Measurements from ENCODE around the gene REX1BD. TPM values are rescaled to one million over a fixed set of nuclear protein-coding genes. Genes with fewer than 3 reads are reported as not detected.
A peak's percentile ranks its signal among the peaks of the same experiment; 100 is the strongest.
"Not testable (repeated sequence)": the region's sequence is repeated elsewhere in the genome, so short reads cannot be mapped to it uniquely, and the experiment has no call there.

The REX1BD gene
- total RNA-seq, 1 donor from 2014 or later, result 59.4 TPM

DNA sequence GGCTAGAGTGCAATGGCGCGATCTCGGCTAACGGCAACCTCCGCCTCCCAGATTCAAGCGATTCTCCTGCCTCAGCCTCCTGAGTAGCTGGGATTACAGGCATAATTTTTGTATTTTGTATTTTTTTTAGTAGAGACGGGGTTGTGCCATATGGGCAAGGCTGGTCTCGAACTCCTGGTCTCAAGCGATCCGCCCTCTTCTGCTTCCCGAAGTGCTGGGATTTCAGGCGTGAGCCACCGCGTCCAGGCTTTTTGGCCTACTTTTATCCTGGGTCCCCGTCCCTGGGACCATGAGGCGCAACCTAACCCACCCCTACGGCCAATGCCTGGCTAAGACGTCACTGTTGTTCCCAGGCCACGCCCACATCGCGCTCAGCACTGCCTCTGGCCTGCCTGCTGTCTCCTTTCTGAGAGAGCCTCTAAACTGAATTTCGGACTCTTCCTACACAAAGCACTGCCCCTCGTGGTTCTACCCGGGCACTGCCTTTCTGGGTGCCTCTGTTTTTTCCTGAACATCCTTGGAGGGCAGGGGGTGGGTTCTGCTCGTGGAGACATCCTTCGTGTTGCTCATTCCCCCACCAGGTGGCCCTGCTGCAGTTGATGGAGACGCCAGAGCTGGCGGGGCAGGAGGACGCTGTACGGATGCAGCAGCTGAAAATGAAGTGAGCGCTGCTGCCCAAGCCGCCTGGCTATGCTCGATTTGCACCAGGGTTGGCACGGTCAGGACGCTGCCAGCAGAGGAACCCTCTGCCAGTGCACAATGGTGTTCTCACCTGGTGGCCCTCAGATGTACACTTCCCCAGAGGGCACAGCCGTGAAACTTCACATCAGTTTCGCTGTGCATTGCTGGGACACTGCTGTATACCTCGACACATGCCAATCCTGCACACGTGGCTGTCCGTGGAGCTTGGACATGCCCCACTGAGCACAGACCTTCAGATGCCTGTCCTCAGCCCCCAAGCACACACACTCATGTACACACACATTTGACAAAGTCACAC is 2.0 kb downstream of the REX1BD start:
- Mint-ChIP-seq H3K36me3 (ENCODE audit: unreplicated experiment) (peaks cover 1% of the 10 kb centered on the region), H3K4me1 (ENCODE audit: unreplicated experiment) (peaks cover 23% of the 10 kb centered on the region), H3K9me3 (ENCODE audit: unreplicated experiment) (no peaks in the 10 kb centered on the region), H3K27ac (ENCODE audit: unreplicated experiment) (peak overlapping the region; percentile 74), H3K4me3 (ENCODE audit: unreplicated experiment) (peak overlapping the region; percentile 79), H3K27me3 (ENCODE audit: unreplicated experiment) (no peaks in the 10 kb centered on the region)
- peak; percentile 91 for DNase-seq (ENCODE audit: extremely low spot score, unreplicated experiment)
- TF ChIP-seq, protein P1, sequence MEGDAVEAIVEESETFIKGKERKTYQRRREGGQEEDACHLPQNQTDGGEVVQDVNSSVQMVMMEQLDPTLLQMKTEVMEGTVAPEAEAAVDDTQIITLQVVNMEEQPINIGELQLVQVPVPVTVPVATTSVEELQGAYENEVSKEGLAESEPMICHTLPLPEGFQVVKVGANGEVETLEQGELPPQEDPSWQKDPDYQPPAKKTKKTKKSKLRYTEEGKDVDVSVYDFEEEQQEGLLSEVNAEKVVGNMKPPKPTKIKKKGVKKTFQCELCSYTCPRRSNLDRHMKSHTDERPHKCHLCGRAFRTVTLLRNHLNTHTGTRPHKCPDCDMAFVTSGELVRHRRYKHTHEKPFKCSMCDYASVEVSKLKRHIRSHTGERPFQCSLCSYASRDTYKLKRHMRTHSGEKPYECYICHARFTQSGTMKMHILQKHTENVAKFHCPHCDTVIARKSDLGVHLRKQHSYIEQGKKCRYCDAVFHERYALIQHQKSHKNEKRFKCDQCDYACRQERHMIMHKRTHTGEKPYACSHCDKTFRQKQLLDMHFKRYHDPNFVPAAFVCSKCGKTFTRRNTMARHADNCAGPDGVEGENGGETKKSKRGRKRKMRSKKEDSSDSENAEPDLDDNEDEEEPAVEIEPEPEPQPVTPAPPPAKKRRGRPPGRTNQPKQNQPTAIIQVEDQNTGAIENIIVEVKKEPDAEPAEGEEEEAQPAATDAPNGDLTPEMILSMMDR (IDR thresholded peaks at IDR 0.05), result peak; percentile 58

DNA sequence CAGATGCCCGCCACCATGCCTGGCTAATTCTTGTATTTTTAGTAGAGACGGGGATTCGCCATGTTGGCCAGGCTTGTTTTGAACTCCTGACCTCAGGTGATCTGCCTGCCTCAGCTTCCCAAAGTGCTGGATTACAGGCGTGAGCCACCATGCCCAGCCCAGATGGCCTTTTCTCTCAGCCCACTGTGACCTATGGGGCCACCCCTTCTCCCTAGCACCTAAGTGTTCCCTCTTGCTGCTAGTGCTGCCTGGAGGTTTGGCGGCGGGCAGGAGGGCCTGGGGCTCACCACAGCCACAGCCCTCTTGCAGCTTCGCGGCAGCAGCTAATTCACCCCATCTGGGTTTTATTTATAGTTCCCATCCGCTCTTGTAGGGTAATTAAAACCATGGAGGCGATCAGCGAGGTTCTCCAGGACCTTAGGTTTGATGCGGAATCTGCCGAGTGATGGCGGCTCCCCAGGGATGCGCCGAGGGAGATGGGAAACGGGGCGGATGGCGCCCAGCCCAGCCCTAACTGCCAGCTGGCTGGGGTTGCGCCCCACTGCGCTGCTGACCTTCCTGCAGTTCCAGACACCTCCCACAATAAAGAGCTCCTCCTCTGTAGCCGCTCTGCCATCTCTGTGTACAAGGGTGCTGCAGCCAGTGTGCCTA is 3.3 kb downstream of the REX1BD start:
- H3K36me3 Mint-ChIP-seq (ENCODE audit: unreplicated experiment), result peaks cover 1% of the 10 kb centered on the region
- H3K4me1 Mint-ChIP-seq (ENCODE audit: unreplicated experiment), result peaks cover 25% of the 10 kb centered on the region
- no peak overlapping the region for H3K4me3 Mint-ChIP-seq (ENCODE audit: unreplicated experiment)
- TF ChIP-seq, protein P1 (IDR thresholded peaks at IDR 0.05), result no peak
- H3K9me3 Mint-ChIP-seq (ENCODE audit: unreplicated experiment), result no peaks in the 10 kb centered on the region
- no peak overlapping the region for H3K27ac Mint-ChIP-seq (ENCODE audit: unreplicated experiment)
- DNase-seq (ENCODE audit: extremely low spot score, unreplicated experiment), result no peak
- H3K27me3 Mint-ChIP-seq (ENCODE audit: unreplicated experiment), result no peaks in the 10 kb centered on the region

DNA sequence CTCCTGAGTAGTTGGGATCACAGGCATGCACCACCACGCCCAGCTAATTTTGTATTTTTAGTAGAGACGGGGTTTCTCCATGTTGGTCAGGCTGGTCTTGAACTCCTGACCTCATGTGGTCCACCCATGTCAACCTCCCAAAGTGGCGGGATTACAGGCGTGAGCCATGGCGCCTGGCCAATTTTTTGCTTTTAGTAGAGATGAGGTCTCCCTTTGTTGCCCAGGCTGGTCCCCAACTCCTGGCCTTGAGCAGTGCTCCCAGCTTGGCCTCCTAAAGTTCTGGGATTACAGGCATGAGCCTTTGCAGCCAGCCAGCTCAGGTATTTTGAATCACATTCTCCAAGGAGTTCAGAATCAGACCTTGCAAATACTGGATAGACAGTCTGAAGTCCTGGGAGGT is 4.1 kb downstream of the REX1BD start:
- DNase-seq (ENCODE audit: extremely low spot score, unreplicated experiment); H3K4me3 Mint-ChIP-seq (ENCODE audit: unreplicated experiment); H3K27me3 Mint-ChIP-seq (ENCODE audit: unreplicated experiment); H3K9me3 Mint-ChIP-seq (ENCODE audit: unreplicated experiment); H3K36me3 Mint-ChIP-seq (ENCODE audit: unreplicated experiment); H3K27ac Mint-ChIP-seq (ENCODE audit: unreplicated experiment): not testable (repeated sequence)
- peaks cover 25% of the 10 kb centered on the region for H3K4me1 Mint-ChIP-seq (ENCODE audit: unreplicated experiment)

DNA sequence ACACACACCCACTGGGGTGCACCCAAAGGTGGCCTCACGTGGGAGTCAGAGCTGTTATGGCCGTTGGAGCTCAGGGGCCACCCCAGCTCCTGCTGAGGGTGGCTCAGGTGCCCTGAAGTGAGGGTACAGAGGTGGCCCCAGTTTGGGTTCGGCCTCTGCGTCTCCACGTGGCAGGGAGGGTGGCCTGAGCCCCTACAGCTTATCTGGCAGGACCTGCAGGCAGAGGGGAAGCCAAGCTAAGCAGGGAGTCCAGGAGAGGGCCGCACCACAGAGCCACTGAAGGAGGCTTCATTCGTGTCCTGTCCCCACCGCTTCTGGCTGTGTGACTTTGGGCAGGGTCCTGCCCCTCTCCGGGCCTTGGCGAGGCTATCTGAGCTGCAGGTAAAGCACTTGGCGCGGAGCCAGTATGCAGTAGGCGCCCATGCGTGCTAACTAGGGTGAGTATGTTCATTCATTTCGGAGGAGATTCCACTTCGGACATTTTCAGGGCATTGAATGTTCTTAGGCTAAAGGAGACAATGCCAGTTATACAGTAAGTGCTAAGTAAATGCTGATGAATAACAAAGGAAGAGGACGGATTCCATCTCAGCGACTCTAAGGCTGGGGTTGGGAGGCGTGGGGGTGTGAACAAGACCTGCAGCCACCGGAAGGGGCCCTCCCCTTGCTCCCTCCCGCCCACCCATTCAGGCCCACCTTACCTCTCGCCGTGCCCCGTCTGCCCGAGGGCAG is 4.9 kb downstream of the REX1BD start:
- H3K4me1 Mint-ChIP-seq (ENCODE audit: unreplicated experiment), result peaks cover 21% of the 10 kb centered on the region
- peaks cover 1% of the 10 kb centered on the region for H3K36me3 Mint-ChIP-seq (ENCODE audit: unreplicated experiment)
- DNase-seq (ENCODE audit: extremely low spot score, unreplicated experiment), result no peak
- no peaks in the 10 kb centered on the region for H3K27me3 Mint-ChIP-seq (ENCODE audit: unreplicated experiment)
- no peak overlapping the region for H3K4me3 Mint-ChIP-seq (ENCODE audit: unreplicated experiment)
- TF ChIP-seq, protein P1 (IDR thresholded peaks at IDR 0.05), result no peak
- no peaks in the 10 kb centered on the region for H3K9me3 Mint-ChIP-seq (ENCODE audit: unreplicated experiment)
- no peak overlapping the region for H3K27ac Mint-ChIP-seq (ENCODE audit: unreplicated experiment)

DNA sequence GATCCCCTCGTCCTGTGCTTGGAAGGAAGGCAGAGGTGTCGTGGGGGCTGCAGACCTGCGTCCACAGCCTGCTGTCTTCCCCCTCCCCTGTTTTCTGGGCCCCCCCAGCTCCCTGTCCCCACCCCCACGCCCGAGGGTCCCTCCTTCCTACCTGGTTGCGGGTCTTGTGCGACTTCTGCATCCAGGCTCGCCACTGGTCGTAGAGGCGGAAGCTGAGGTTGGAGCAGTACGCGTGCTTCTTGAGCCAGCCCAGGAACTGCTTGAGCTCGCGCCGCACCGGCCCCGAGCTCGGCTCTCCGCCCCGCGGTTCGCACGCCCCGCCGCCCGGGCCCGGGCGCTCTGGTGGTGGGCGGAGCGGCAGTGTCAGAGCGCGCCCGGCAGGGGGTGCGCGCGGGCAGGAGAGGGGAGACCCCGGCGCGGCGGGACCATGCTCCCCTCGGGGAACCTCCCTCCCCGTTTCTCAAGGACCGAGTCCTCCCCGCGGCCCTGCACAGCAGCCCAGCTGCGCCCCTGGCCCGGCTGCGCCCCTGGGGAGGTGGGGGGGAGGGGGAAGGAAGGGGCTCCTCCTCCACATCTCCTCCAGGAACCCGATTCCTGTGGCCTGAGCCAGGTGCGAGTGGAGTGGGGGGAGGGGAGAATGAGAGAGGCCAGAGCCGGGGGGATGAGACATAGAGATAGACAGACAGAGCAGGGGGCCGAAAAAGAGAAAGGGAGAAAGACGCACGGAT is 5.7 kb downstream of the REX1BD start:
- TF ChIP-seq, protein P1 (IDR thresholded peaks at IDR 0.05), result peak; percentile 96
- H3K4me1 Mint-ChIP-seq (ENCODE audit: unreplicated experiment), result peaks cover 21% of the 10 kb centered on the region
- DNase-seq (ENCODE audit: extremely low spot score, unreplicated experiment), result peak; percentile 93
- no peaks in the 10 kb centered on the region for H3K9me3 Mint-ChIP-seq (ENCODE audit: unreplicated experiment)
- H3K4me3 Mint-ChIP-seq (ENCODE audit: unreplicated experiment), result peak overlapping the region; percentile 64
- no peak overlapping the region for H3K27ac Mint-ChIP-seq (ENCODE audit: unreplicated experiment)
- peaks cover 1% of the 10 kb centered on the region for H3K36me3 Mint-ChIP-seq (ENCODE audit: unreplicated experiment)
- H3K27me3 Mint-ChIP-seq (ENCODE audit: unreplicated experiment), result no peaks in the 10 kb centered on the region
